SK-N-SH (cell line): ENCODE data around the gene OR52E1. TPM values are rescaled to one million over a fixed set of nuclear protein-coding genes. Genes with fewer than 3 reads are reported as not detected.

Experiments used
- CTCF ChIA-PET: fragments of 300-600, 350-600 bp; formaldehyde crosslinking; extraction: SDS; loops from one replicate; lab custom pipeline; 2021; lab: Yijun Ruan, JAX
- POLR2A ChIA-PET: fragments of 350-600 bp; sonication (Branson Sonifier 250); formaldehyde crosslinking; extraction: SDS; loops from one replicate; lab custom pipeline; 2020; ENCODE audit warnings: antibody characterized with exemption, inconsistent platforms; lab: Yijun Ruan, JAX
- DNase-seq: peaks from one replicate; pipeline ENCODE4 v3.0.0; 2012
- H2AFZ ChIP-seq: fragments of 200-600 bp; sonication (generic); 2 replicates; pipeline ENCODE4 v1.8.1; 2016; ENCODE audit warnings: antibody characterized with exemption, mild to moderate bottlenecking, low read depth
- H3F3A ChIP-seq: fragments of 200-600 bp; sonication (generic); replicated peaks from 2 replicates; pipeline ENCODE3; 2016; ENCODE audit warnings: antibody characterized with exemption, mild to moderate bottlenecking; ENCODE audit not compliant: insufficient read depth
- H3K27ac ChIP-seq, 2 experiments: fragments of 200-500 bp in 1 of 2; fragments of 200-600 bp in 1 of 2; sonication (Bioruptor generic) in 1 of 2; sonication (generic), shearing (Covaris generic) in 1 of 2; 2 replicates each; pipeline versions ENCODE4 v1.5.1 to v1.6.1; 2014 to 2016; ENCODE audit warnings: low read depth in 2 of 2, inconsistent platforms in 1 of 2, low read length in 1 of 2, mild to moderate bottlenecking in 1 of 2, mixed read lengths in 1 of 2
- H3K27me3 ChIP-seq: fragments of 200-600 bp; sonication (generic), shearing (Covaris generic); 2 replicates; pipeline ENCODE4 v1.6.1; 2016; ENCODE audit warnings: mixed run types; ENCODE audit not compliant: insufficient read depth
- H3K36me3 ChIP-seq, 2 experiments: fragments of 200-500 bp in 1 of 2; fragments of 200-600 bp in 1 of 2; sonication (Bioruptor generic) in 1 of 2; sonication (generic) in 1 of 2; replicated peaks in 1 of 2; 2 replicates each; pipeline versions ENCODE3 to v1.5.1; 2014 to 2016; ENCODE audit warnings: low read length in 1 of 2, mild to moderate bottlenecking in 1 of 2; ENCODE audit not compliant: insufficient read depth in 2 of 2, control insufficient read depth in 1 of 2
- H3K4me1 ChIP-seq, 2 experiments: fragments of 200-500 bp in 1 of 2; fragments of 200-600 bp in 1 of 2; sonication (Bioruptor generic) in 1 of 2; sonication (generic), shearing (Covaris generic) in 1 of 2; 2 replicates each; pipeline versions ENCODE4 v1.5.1 to v1.6.1; 2014 to 2016; ENCODE audit warnings: low read depth in 1 of 2, low read length in 1 of 2, mixed run types in 1 of 2; ENCODE audit not compliant: insufficient read depth in 2 of 2, control insufficient read depth in 1 of 2
- H3K4me2 ChIP-seq: fragments of 200-600 bp; sonication (generic), shearing (Covaris generic); 2 replicates; pipeline ENCODE4 v1.6.1; 2017; ENCODE audit warnings: mixed run types
- H3K4me3 ChIP-seq, 2 experiments: fragments of 200-500 bp in 1 of 2; fragments of 200-600 bp in 1 of 2; sonication (Bioruptor generic) in 1 of 2; sonication (generic), shearing (Covaris generic) in 1 of 2; 2 replicates each; pipeline versions ENCODE4 v1.5.1 to v1.8.1; 2014 to 2016; ENCODE audit warnings: low read depth in 2 of 2, inconsistent platforms in 1 of 2, low read length in 1 of 2, mild to moderate bottlenecking in 1 of 2, mixed read lengths in 1 of 2, moderate library complexity in 1 of 2
- H3K79me2 ChIP-seq: fragments of 200-600 bp; sonication (generic); 2 replicates; pipeline ENCODE4 v1.8.1; 2017; ENCODE audit warnings: mild to moderate bottlenecking; ENCODE audit not compliant: insufficient read depth
- H3K9ac ChIP-seq: fragments of 200-600 bp; sonication (generic); 2 replicates; pipeline ENCODE4 v1.6.1; 2017; ENCODE audit warnings: mixed run types
- H3K9me2 ChIP-seq: fragments of 200-600 bp; sonication (generic); 2 replicates; pipeline ENCODE4 v1.6.1; 2017; ENCODE audit warnings: mixed run types
- H3K9me3 ChIP-seq: fragments of 200-600 bp; sonication (generic); 2 replicates; pipeline ENCODE4 v1.6.1; 2017; ENCODE audit warnings: mixed run types, mild to moderate bottlenecking, moderate library complexity
- H4K20me1 ChIP-seq: fragments of 200-600 bp; sonication (generic); 2 replicates; pipeline ENCODE4 v1.6.1; 2017; ENCODE audit warnings: mild to moderate bottlenecking, mixed run types; ENCODE audit not compliant: insufficient read depth
- CHD2 ChIP-seq: fragments of 150-350 bp; IDR thresholded peaks from 2 replicates; pipeline ENCODE4 v1.6.1; 2018; ENCODE audit warnings: low read length; ENCODE audit not compliant: partially characterized antibody
- EP300 ChIP-seq, 2 experiments: IDR thresholded peaks; 2 replicates each; pipeline versions ENCODE4 v1.4.0 to v1.6.1; 2012; ENCODE audit warnings: borderline replicate concordance in 1 of 2, low read depth in 1 of 2, low read length in 1 of 2
- FOSL2 ChIP-seq: IDR thresholded peaks from 2 replicates; pipeline ENCODE4 v1.4.0; 2012; ENCODE audit warnings: low read depth, mild to moderate bottlenecking, moderate library complexity, borderline replicate concordance
- GABPA ChIP-seq: IDR thresholded peaks from 2 replicates; pipeline ENCODE4 v1.4.0; 2012; ENCODE audit warnings: low read depth, mild to moderate bottlenecking
- MEF2A ChIP-seq: IDR thresholded peaks from 2 replicates; pipeline ENCODE4 v1.4.0; 2012; ENCODE audit warnings: low read depth, borderline replicate concordance
- MXI1 ChIP-seq: IDR thresholded peaks from 2 replicates; pipeline ENCODE4 v1.6.1; 2012; ENCODE audit warnings: mild to moderate bottlenecking, low read depth, low read length, improper control_type of control experiment
- NFIC ChIP-seq: IDR thresholded peaks from 2 replicates; pipeline ENCODE4 v1.4.0; 2012; ENCODE audit warnings: borderline replicate concordance
- POLR2AphosphoS5 ChIP-seq: IDR thresholded peaks from 2 replicates; pipeline ENCODE4 v1.6.1; 2012; ENCODE audit warnings: low read depth, low read length
- RAD21 ChIP-seq: IDR thresholded peaks from 2 replicates; pipeline ENCODE4 v1.6.1; 2012; ENCODE audit warnings: mild to moderate bottlenecking, low read length
- RCOR1 ChIP-seq: fragments of 150-350 bp; IDR thresholded peaks from 2 replicates; pipeline ENCODE4 v1.6.1; 2017; ENCODE audit warnings: antibody characterized with exemption, low read length
- SIN3A ChIP-seq: IDR thresholded peaks from 2 replicates; pipeline ENCODE4 v1.6.1; 2012; ENCODE audit warnings: low read depth, mild to moderate bottlenecking, low read length, moderate library complexity, borderline replicate concordance
- SMC3 ChIP-seq: IDR thresholded peaks from 2 replicates; pipeline ENCODE4 v1.6.1; 2012; ENCODE audit warnings: low read depth, low read length, improper control_type of control experiment
- TEAD4 ChIP-seq: IDR thresholded peaks from 2 replicates; pipeline ENCODE4 v1.4.0; 2012; ENCODE audit warnings: mild to moderate bottlenecking, borderline replicate concordance; ENCODE audit not compliant: insufficient read depth
- YY1 ChIP-seq: IDR thresholded peaks from 2 replicates; pipeline ENCODE4 v1.4.0; 2012; ENCODE audit warnings: low read depth, mild to moderate bottlenecking
- WGBS: methylation state at CpG from one replicate; pipeline ENCODE4 v1.1.6; 2017; ENCODE audit warnings: low lambda C conversion rate; 5-methylcytosine and 5-hydroxymethylcytosine counted together
- polyA plus RNA-seq, 3 experiments: library from polyadenylated mRNA; depleted of rRNA; stranded (reverse); fragments of >200 nt; gene quantifications; 2 replicates each; pipeline ENCODE4 v1.2.3, GENCODE V29; 2012
- TF ChIP-seq, protein P1 (sequence below): fragments of 150-350 bp; IDR thresholded peaks from 2 replicates; pipeline ENCODE4 v1.6.1; 2017; ENCODE audit warnings: antibody characterized with exemption, low read length, low read depth, borderline replicate concordance
- TF ChIP-seq, protein P2 (sequence below): IDR thresholded peaks from 2 replicates; pipeline ENCODE4 v1.4.0; 2012; ENCODE audit warnings: low read depth
- TF ChIP-seq, protein P3 (sequence below): IDR thresholded peaks from 2 replicates; pipeline ENCODE4 v1.4.0; 2012; ENCODE audit warnings: low read depth, borderline replicate concordance
- TF ChIP-seq, protein P4 (sequence below): IDR thresholded peaks from 2 replicates; pipeline ENCODE4 v1.6.1; 2012; ENCODE audit warnings: mild to moderate bottlenecking, low read depth, low read length, moderate library complexity
- TF ChIP-seq, protein P5 (sequence below): IDR thresholded peaks from 2 replicates; pipeline ENCODE4 v1.4.0; 2012; ENCODE audit warnings: low read depth, borderline replicate concordance

Gene OR52E1
- polyA plus RNA-seq, 1 of the 3 experiments (the other 2 are of a cell fraction), result not detected

DNA sequence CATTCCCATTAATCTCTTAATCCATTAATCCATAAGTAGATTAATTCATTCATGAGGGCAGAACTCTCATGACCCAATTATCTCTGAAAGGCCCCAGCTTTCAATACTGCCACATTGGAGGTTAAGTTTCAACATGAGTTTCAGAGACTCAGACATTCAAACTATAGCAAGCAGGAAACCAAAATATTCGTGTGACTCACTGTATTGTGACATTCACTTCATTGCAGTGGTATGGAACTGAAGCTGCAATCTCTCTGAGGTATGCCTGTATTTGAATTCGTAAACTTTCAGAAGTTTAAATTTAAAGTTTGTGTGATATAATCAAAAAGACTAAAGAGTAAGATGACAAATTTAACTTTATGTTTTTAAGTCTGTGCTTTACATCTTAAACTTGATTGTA is 26.0 kb upstream of the OR52E1 start:
- Histone ChIP-seq H3K4me3 (no peak overlapping the region), H3K9me2 (no peaks in the 10 kb centered on the region), H3K4me1 (no peaks in the 10 kb centered on the region), H3K79me2 (no peaks in the 10 kb centered on the region), H3K27ac (no peak overlapping the region), H3K9me3 (no peaks in the 10 kb centered on the region), H3K27me3 (no peaks in the 10 kb centered on the region), H3K4me2 (no peak overlapping the region), H2AFZ (no peak overlapping the region), H4K20me1 (no peaks in the 10 kb centered on the region), H3K9ac (no peak overlapping the region), H3K36me3 (no peaks in the 10 kb centered on the region), H3F3A (no peaks in the 10 kb centered on the region)
- TF ChIP-seq, protein P1, sequence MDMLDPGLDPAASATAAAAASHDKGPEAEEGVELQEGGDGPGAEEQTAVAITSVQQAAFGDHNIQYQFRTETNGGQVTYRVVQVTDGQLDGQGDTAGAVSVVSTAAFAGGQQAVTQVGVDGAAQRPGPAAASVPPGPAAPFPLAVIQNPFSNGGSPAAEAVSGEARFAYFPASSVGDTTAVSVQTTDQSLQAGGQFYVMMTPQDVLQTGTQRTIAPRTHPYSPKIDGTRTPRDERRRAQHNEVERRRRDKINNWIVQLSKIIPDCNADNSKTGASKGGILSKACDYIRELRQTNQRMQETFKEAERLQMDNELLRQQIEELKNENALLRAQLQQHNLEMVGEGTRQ, result no peak
- TF ChIP-seq, protein P2, sequence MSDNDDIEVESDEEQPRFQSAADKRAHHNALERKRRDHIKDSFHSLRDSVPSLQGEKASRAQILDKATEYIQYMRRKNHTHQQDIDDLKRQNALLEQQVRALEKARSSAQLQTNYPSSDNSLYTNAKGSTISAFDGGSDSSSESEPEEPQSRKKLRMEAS, result no peak
- no peak for TF ChIP-seq SMC3
- no peak for TF ChIP-seq CHD2
- TF ChIP-seq YY1, result no peak
- no peak for TF ChIP-seq TEAD4
- TF ChIP-seq NFIC, result no peak
- no peak for TF ChIP-seq FOSL2
- no peak for TF ChIP-seq GABPA
- TF ChIP-seq RCOR1, result no peak
- TF ChIP-seq, protein P3, sequence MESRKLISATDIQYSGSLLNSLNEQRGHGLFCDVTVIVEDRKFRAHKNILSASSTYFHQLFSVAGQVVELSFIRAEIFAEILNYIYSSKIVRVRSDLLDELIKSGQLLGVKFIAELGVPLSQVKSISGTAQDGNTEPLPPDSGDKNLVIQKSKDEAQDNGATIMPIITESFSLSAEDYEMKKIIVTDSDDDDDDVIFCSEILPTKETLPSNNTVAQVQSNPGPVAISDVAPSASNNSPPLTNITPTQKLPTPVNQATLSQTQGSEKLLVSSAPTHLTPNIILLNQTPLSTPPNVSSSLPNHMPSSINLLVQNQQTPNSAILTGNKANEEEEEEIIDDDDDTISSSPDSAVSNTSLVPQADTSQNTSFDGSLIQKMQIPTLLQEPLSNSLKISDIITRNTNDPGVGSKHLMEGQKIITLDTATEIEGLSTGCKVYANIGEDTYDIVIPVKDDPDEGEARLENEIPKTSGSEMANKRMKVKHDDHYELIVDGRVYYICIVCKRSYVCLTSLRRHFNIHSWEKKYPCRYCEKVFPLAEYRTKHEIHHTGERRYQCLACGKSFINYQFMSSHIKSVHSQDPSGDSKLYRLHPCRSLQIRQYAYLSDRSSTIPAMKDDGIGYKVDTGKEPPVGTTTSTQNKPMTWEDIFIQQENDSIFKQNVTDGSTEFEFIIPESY, result no peak
- CTCF ChIA-PET, result no interaction called here
- WGBS, result 1% methylated on average over 2 of the region's 2 CpGs
- POLR2A ChIA-PET, result no interaction called here
- no peak for DNase-seq

DNA sequence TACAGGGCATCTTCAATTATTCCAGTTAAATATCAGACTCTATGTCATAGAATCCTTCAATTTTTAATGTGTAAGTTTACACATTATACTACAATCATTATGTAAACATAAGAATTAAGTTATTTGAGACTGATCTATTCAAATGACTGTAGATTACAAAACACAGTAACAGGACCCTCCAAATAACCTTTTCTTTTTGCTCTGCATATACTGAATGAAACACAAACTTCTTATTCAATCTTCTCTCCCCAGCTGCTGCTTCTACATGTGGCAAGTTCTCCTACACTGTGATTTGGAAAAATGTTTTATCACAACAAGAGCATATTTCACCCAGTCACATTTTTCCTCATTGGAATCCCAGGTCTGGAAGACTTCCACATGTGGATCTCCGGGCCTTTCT is 23.1 kb upstream of the OR52E1 start, which contains the start of gene OR52J3:
Gene OR52J3 (plus strand): TSS at position 301 of the 400 bp plus-strand sequence. CDS start 0 bp downstream, at position 301.
- no peak for DNase-seq
- Histone ChIP-seq H3K36me3 (no peaks in the 10 kb centered on the region), H2AFZ (no peak within 1 kb of the TSS), H4K20me1 (no peaks in the 10 kb centered on the region), H3K4me3 (no peak within 1 kb of the TSS), H3K79me2 (no peaks in the 10 kb centered on the region), H3K9me2 (no peaks in the 10 kb centered on the region), H3K27ac (no peak within 1 kb of the TSS), H3K27me3 (no peaks in the 10 kb centered on the region), H3K4me2 (no peak within 1 kb of the TSS), H3F3A (no peaks in the 10 kb centered on the region), H3K4me1 (no peaks in the 10 kb centered on the region), H3K9ac (no peak within 1 kb of the TSS), H3K9me3 (no peaks in the 10 kb centered on the region)
- ChIA-PET POLR2A (no interaction called here), CTCF (no interaction called here)
- WGBS, result 0% methylated on average over 1 of the region's 1 CpG
- TF ChIP-seq YY1 (no peak), MXI1 (no peak), CHD2 (no peak), RAD21 (no peak), EP300 (IDR thresholded peaks at IDR 0.05; ENCODE audit: borderline replicate concordance in 1 of 2, low read depth in 1 of 2, low read length in 1 of 2) (no peak), FOSL2 (no peak), POLR2AphosphoS5 (no peak), NFIC (no peak), MEF2A (no peak), SIN3A (no peak)
- TF ChIP-seq, protein P4, sequence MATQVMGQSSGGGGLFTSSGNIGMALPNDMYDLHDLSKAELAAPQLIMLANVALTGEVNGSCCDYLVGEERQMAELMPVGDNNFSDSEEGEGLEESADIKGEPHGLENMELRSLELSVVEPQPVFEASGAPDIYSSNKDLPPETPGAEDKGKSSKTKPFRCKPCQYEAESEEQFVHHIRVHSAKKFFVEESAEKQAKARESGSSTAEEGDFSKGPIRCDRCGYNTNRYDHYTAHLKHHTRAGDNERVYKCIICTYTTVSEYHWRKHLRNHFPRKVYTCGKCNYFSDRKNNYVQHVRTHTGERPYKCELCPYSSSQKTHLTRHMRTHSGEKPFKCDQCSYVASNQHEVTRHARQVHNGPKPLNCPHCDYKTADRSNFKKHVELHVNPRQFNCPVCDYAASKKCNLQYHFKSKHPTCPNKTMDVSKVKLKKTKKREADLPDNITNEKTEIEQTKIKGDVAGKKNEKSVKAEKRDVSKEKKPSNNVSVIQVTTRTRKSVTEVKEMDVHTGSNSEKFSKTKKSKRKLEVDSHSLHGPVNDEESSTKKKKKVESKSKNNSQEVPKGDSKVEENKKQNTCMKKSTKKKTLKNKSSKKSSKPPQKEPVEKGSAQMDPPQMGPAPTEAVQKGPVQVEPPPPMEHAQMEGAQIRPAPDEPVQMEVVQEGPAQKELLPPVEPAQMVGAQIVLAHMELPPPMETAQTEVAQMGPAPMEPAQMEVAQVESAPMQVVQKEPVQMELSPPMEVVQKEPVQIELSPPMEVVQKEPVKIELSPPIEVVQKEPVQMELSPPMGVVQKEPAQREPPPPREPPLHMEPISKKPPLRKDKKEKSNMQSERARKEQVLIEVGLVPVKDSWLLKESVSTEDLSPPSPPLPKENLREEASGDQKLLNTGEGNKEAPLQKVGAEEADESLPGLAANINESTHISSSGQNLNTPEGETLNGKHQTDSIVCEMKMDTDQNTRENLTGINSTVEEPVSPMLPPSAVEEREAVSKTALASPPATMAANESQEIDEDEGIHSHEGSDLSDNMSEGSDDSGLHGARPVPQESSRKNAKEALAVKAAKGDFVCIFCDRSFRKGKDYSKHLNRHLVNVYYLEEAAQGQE, result no peak
- TF ChIP-seq, protein P1, result no peak
- TF ChIP-seq, protein P2, result no peak
- TF ChIP-seq, protein P5, sequence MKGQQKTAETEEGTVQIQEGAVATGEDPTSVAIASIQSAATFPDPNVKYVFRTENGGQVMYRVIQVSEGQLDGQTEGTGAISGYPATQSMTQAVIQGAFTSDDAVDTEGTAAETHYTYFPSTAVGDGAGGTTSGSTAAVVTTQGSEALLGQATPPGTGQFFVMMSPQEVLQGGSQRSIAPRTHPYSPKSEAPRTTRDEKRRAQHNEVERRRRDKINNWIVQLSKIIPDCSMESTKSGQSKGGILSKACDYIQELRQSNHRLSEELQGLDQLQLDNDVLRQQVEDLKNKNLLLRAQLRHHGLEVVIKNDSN, result no peak
